AG04449 (cell line): ENCODE results near the gene ETNK2.

Experiments
- CTCF ChIA-PET: fragments of 350-600 bp; formaldehyde crosslinking; extraction: SDS; loops from one replicate; lab custom pipeline; 2021; ENCODE audit warnings: antibody characterized with exemption; lab: Yijun Ruan, JAX
- POLR2A ChIA-PET: fragments of 400-600, 350-600 bp; formaldehyde crosslinking; extraction: SDS; loops from one replicate; lab custom pipeline; 2020; ENCODE audit warnings: antibody characterized with exemption, inconsistent platforms; lab: Yijun Ruan, JAX
- DNase-seq: peaks from one replicate; pipeline ENCODE4 v3.0.0-alpha.2; 2010; ENCODE audit warnings: low read depth, low spot score
- H3K4me3 ChIP-seq: 2 replicates; pipeline ENCODE4 v1.5.1; 2011; ENCODE audit warnings: low read depth, mild to moderate bottlenecking, control low read depth, low read length
- TF ChIP-seq, protein P1 (sequence below): IDR thresholded peaks from one replicate; pipeline ENCODE4 v1.5.1; 2011; ENCODE audit warnings: mild to moderate bottlenecking, moderate library complexity, low read length, control low read depth, inconsistent platforms; ENCODE audit not compliant: insufficient read depth; ENCODE audit errors: missing control alignments

The ETNK2 gene

DNA sequence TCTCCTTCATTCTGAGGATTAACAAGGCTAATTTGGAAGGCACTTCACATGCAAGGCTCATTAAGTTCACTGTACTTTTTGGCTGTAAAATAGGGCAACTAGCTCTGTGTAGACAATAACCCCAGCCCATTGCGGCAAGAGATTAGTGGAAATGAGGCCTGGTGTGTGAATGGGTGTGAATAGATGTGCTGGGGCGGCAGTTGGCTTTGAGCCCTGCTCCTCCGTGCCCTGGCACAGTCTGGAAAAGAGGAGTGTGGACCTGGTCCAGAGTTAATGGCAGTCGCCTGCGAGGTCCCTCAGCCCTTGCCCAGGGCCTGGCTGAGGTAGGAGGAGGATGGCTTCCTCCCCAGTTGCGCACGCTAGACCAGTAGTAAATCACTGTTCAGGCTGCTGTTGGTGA lies 39.6 kb upstream of the ETNK2 start:
- H3K4me3 ChIP-seq: no peak overlapping the region
- TF ChIP-seq, protein P1, sequence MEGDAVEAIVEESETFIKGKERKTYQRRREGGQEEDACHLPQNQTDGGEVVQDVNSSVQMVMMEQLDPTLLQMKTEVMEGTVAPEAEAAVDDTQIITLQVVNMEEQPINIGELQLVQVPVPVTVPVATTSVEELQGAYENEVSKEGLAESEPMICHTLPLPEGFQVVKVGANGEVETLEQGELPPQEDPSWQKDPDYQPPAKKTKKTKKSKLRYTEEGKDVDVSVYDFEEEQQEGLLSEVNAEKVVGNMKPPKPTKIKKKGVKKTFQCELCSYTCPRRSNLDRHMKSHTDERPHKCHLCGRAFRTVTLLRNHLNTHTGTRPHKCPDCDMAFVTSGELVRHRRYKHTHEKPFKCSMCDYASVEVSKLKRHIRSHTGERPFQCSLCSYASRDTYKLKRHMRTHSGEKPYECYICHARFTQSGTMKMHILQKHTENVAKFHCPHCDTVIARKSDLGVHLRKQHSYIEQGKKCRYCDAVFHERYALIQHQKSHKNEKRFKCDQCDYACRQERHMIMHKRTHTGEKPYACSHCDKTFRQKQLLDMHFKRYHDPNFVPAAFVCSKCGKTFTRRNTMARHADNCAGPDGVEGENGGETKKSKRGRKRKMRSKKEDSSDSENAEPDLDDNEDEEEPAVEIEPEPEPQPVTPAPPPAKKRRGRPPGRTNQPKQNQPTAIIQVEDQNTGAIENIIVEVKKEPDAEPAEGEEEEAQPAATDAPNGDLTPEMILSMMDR: no peak
- DNase-seq: no peak
- POLR2A ChIA-PET: no interaction called here
- CTCF ChIA-PET: interaction anchor here (1.0 to 10.2 kb wide), 9 partner anchors 15 to 321 kb away, joined by 3 to 112 read pairs (median 4); partner anchors contain the start of gene GOLT1A

GRCh38 chr1:204190212-204191211 lies 38.7 kb upstream of the ETNK2 start:
- POLR2A ChIA-PET: interaction anchor here (1.0 kb wide), 1 partner anchor 8 kb away, joined by 3 read pairs; no protein-coding TSS in a partner anchor
- CTCF ChIA-PET: interaction anchor here (0.6 to 10.2 kb wide), 10 partner anchors 16 to 227 kb away, joined by 3 to 112 read pairs (median 3); partner anchors contain the start of gene GOLT1A
- H3K4me3 ChIP-seq: no peak overlapping the region; the same call in 1 of the 2 replicates
- TF ChIP-seq, protein P1: no peak
- DNase-seq: no peak

DNA sequence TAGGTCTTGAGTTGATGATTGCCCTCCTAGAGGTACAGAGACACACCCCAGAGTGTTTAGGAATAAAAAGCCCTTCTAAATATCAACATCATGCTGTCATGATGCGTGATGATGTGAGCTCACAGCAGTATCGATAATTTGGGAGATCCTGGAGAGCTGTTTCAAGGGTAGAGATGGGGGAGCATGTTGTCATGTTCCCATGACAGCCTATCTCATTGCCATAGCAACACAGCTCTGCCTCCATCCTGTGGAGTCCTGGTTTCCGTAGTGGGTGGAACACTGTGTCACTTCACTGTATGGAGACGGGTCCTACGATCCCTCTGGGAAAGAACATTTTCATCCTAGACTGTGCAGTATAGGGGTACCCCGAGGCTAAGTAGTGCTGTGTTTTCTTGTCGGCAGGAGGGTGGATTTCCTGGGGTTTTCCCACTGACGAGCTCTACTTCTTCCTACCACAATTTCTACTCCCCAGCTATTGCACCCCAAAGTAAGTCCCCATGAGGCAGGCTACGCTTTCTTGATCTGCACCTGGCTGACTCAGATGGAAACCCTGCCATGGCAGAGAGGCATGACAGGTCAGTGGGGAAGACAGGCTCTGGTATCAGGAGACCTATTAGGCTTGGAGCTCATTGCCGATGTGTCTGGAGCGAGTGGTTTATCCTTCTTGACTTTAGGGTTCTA lies 37.3 kb upstream of the ETNK2 start:
- ChIA-PET CTCF (interaction anchor here (1.1 to 10.2 kb wide), 6 partner anchors 9 to 60 kb away, joined by 3 to 112 read pairs (median 6); partner anchors contain the start of gene GOLT1A), POLR2A (no interaction called here)
- TF ChIP-seq, protein P1: no peak
- no peak overlapping the region for H3K4me3 ChIP-seq
- DNase-seq: no peak

DNA sequence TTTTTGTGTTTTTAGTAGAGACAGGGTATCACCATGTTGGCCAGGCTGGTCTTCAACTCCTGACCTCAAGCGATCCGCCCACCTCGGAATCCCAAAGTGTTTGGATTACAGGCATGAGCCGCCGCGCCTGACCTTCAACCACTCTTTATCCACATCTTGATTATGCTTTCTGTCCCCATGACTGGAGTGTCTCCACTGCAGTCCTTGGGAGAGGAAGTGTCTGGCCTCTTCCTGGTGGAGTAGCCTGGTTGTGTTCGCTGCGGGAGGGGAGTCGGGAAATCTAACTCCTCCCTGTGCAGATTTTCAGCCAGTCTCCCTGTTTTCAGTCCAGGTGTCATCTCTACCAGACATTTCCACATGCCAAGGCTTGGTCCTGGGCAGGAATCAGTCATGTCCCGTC lies 34.8 kb upstream of the ETNK2 start:
- CTCF ChIA-PET: interaction anchor here (1.0 to 10.2 kb wide), 5 partner anchors 12 to 177 kb away, joined by 3 to 112 read pairs (median 4); no protein-coding TSS in a partner anchor
- no peak for DNase-seq
- H3K4me3 ChIP-seq: no peak overlapping the region
- TF ChIP-seq, protein P1: no peak
- POLR2A ChIA-PET: no interaction called here

DNA sequence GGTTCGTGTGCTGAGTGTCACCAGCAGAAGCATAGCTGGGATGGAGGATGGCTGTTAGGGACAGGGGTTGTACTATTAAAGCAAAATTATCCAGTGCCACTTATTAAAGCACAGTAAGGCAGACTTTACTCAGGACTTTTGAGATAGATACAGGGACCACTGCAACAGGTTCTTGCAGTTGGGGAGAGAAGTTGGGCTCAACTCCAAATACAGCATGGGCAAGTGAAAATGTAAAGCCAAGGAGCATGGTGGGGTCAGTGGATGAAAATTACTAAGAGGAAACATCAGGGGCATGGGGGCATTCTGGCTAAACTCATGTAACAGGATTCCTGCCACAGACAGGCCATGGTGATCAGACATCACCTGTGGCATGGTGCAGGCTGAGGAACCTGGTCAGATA lies 29.3 kb upstream of the ETNK2 start:
- no peak overlapping the region for H3K4me3 ChIP-seq
- DNase-seq: no peak
- CTCF ChIA-PET: interaction anchor here (1.8 to 3.8 kb wide), 3 partner anchors 13 to 25 kb away, joined by 4 to 31 read pairs (median 9); no protein-coding TSS in a partner anchor
- TF ChIP-seq, protein P1: no peak
- POLR2A ChIA-PET: no interaction called here
